Astrocyte of the cerebellum (primary cell): ENCODE data around the gene PFKFB3.

Source experiments
- DNase-seq: peaks from one replicate; pipeline ENCODE4 v3.0.0-alpha.2; 2011; ENCODE audit warnings: low read depth
- H3K4me3 ChIP-seq: 2 replicates; pipeline ENCODE4 v1.5.1; 2011; ENCODE audit warnings: mild to moderate bottlenecking, low read depth, low read length, moderate library complexity
- in situ Hi-C: cut with HindIII; loops from 2 replicates; pipeline ENCODE4 v1.10.0; 2017; ENCODE audit warnings: low sequenced_read_pairs
- TF ChIP-seq, protein P1 (sequence below): IDR thresholded peaks from 2 replicates; pipeline ENCODE4 v1.5.1; 2012; ENCODE audit warnings: low read length, low read depth, moderate library complexity, mild to moderate bottlenecking; ENCODE audit errors: missing control alignments

PFKFB3 gene

DNA sequence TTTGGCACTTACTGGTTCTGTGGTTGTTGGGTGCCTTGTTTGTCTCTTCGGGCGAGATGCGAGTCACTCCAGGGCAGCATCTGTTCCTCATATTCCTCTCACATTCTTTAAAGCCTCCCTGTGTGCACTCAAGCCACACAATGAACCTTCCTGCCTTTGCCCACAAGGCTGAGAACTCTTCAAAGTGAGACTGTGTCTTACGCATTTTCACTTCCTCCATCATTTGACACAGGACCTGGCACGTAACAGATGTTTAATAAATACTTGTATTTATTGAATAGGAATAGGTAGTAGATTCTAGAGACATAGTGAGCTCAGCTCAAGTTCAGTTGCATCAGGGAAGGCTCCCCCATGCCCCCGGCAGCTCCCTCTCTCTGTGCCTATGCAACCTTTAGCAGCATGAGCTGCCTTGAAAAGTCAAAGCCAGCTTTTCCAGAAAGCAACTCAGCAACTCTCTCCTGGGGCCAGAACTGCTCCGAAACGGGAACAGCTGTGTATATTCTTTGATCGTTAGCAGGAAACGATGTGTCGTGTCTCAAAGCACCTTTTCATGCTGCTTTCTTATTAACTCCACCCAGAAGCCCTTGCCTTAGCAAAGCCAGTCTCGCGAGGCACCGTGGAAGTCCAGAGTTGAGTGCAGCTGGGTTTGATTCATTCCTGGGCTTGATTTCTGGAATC, 97.5 kb downstream of the PFKFB3 start:
- H3K4me3 ChIP-seq = no peak overlapping the region
- in situ Hi-C loops = no loop called here
- DNase-seq = peak; percentile 52
- TF ChIP-seq, protein P1, sequence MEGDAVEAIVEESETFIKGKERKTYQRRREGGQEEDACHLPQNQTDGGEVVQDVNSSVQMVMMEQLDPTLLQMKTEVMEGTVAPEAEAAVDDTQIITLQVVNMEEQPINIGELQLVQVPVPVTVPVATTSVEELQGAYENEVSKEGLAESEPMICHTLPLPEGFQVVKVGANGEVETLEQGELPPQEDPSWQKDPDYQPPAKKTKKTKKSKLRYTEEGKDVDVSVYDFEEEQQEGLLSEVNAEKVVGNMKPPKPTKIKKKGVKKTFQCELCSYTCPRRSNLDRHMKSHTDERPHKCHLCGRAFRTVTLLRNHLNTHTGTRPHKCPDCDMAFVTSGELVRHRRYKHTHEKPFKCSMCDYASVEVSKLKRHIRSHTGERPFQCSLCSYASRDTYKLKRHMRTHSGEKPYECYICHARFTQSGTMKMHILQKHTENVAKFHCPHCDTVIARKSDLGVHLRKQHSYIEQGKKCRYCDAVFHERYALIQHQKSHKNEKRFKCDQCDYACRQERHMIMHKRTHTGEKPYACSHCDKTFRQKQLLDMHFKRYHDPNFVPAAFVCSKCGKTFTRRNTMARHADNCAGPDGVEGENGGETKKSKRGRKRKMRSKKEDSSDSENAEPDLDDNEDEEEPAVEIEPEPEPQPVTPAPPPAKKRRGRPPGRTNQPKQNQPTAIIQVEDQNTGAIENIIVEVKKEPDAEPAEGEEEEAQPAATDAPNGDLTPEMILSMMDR = no peak

DNA sequence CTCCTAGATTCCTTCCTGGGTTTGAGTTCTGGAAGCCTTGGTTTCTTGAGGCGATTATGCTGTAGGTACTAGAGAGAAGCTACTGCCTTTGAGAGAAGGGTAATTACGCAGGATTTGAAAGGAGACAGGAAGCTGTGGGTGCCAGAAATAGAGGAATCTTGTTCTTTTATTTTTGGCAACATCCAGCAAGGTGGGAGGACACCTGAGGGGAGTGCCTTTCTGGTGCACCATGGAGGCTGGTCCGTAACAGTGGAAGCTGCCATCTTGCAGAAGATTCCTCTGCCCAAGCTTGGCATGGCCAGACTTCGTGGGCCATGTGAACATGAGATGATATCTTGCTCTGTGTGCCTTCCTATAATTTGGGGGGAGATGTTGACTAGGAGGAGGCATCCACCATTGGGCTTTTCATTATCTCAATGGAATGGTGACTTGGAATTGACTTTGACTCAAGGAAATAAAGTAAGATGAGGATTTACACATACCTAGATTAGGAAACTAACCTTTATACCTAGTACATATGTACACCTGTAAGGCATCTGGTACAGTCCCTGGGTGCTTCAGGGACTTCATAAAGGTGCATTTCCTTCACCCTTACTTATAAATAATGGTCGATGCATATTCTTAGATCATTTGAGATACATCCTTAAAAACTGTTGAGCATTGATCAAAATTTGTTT, 98.2 kb downstream of the PFKFB3 start:
- no peak overlapping the region for H3K4me3 ChIP-seq

DNA sequence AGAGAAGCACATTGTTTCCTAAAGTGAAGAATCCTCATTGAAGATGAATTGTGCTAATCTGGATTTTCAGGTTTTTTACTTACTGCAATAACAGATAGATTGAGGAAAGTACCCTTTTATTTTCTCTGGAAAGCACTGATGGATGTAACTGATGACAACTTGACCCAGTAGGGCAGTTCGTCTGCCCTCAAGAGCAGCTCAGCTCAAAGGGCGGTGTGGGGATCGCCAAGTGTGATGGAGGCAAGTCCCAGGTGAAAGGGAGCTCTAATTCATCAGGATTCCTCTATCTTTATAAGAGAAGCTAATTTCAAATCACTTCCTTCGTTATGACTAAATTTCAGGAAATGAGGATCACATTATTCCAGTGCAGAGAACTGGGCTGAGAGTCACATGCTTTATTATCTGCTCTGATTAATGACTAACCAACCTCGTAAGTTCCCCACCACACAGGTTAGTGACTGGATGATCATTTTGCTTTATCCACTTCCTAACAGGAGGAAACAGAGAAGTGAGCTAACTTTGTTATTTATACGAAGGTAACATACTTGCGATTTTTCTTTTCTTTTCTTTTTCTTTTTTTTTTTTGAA, 98.8 kb downstream of the PFKFB3 start:
- in situ Hi-C loops = no loop called here
- no peak for DNase-seq
- no peak overlapping the region for H3K4me3 ChIP-seq
- TF ChIP-seq, protein P1 = no peak

More for the DNA sequence above, 98.2 kb downstream of the PFKFB3 start:
- no peak for DNase-seq
- TF ChIP-seq, protein P1 = no peak
- in situ Hi-C loops = no loop called here
